GM23338 (cell line): Measurements from ENCODE around the gene ACSL4.
"Not testable (repeated sequence)": the region's sequence is repeated elsewhere in the genome, so short reads cannot be mapped to it uniquely, and the experiment has no call there.

Source experiments
- EZH2 ChIP-seq: fragments of 200-600 bp; sonication (generic); IDR thresholded peaks from one replicate; pipeline ENCODE4 v1.8.0; 2017; ENCODE audit warnings: antibody characterized with exemption, mild to moderate bottlenecking, low read depth; ENCODE audit not compliant: unreplicated experiment
- EZH2phosphoT487 ChIP-seq: fragments of 200-600 bp; sonication (generic); IDR thresholded peaks from one replicate; pipeline ENCODE4 v1.8.1; 2018; ENCODE audit warnings: antibody characterized with exemption; ENCODE audit not compliant: unreplicated experiment
- JUNB ChIP-seq: IDR thresholded peaks from one replicate; pipeline ENCODE4 v1.6.1; 2016; ENCODE audit warnings: antibody characterized with exemption; ENCODE audit not compliant: unreplicated experiment
- ZNF331 ChIP-seq: fragments of 250-450 bp; sonication (Bioruptor Pico); IDR thresholded peaks from 2 replicates; pipeline ENCODE4 v1.5.0; 2020; ENCODE audit warnings: low read depth, mild to moderate bottlenecking, moderate library complexity
- TF ChIP-seq, protein P1 (sequence below): IDR thresholded peaks from one replicate; pipeline ENCODE4 v1.6.1; 2018; ENCODE audit warnings: antibody characterized with exemption; ENCODE audit not compliant: unreplicated experiment
- TF ChIP-seq, protein P2 (sequence below), 2 experiments: fragments of 200-600 bp in 1 of 2; sonication (generic) in 1 of 2; conservative IDR thresholded peaks; 2 replicates each; pipeline versions ENCODE4 v1.5.1 to v1.6.1; 2016 to 2017; ENCODE audit warnings: antibody characterized with exemption in 2 of 2, low read depth in 2 of 2, mild to moderate bottlenecking in 2 of 2, moderate library complexity in 1 of 2
- TF ChIP-seq, protein P3 (sequence below): fragments of 250-450 bp; sonication (Bioruptor Pico); IDR thresholded peaks from 2 replicates; pipeline ENCODE4 v1.5.0; 2020; ENCODE audit warnings: mild to moderate bottlenecking, moderate library complexity

DNA sequence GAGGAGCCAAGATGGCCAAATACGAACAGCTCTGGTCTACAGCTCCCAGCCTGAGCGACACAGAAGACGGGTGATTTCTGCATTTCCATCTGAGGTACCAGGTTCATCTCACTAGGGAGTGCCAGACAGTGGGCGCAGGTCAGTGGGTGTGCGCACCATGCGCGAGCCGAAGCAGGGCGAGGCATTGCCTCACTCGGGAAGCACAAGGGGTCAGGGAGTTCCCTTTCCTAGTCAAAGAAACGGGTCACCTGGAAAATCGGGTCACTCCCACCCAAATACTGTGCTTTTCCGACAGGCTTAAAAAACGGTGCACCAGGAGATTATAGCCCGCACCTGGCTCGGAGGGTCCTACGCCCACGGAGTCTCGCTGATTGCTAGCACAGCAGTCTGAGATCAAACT lies 88.4 kb downstream of the ACSL4 start:
- TF ChIP-seq EZH2; EZH2phosphoT487; ZNF331 (CRISPR knock-in tag); JUNB: not testable (repeated sequence)
- TF ChIP-seq, protein P1, sequence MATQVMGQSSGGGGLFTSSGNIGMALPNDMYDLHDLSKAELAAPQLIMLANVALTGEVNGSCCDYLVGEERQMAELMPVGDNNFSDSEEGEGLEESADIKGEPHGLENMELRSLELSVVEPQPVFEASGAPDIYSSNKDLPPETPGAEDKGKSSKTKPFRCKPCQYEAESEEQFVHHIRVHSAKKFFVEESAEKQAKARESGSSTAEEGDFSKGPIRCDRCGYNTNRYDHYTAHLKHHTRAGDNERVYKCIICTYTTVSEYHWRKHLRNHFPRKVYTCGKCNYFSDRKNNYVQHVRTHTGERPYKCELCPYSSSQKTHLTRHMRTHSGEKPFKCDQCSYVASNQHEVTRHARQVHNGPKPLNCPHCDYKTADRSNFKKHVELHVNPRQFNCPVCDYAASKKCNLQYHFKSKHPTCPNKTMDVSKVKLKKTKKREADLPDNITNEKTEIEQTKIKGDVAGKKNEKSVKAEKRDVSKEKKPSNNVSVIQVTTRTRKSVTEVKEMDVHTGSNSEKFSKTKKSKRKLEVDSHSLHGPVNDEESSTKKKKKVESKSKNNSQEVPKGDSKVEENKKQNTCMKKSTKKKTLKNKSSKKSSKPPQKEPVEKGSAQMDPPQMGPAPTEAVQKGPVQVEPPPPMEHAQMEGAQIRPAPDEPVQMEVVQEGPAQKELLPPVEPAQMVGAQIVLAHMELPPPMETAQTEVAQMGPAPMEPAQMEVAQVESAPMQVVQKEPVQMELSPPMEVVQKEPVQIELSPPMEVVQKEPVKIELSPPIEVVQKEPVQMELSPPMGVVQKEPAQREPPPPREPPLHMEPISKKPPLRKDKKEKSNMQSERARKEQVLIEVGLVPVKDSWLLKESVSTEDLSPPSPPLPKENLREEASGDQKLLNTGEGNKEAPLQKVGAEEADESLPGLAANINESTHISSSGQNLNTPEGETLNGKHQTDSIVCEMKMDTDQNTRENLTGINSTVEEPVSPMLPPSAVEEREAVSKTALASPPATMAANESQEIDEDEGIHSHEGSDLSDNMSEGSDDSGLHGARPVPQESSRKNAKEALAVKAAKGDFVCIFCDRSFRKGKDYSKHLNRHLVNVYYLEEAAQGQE, result not testable (repeated sequence)
- TF ChIP-seq, protein P2, sequence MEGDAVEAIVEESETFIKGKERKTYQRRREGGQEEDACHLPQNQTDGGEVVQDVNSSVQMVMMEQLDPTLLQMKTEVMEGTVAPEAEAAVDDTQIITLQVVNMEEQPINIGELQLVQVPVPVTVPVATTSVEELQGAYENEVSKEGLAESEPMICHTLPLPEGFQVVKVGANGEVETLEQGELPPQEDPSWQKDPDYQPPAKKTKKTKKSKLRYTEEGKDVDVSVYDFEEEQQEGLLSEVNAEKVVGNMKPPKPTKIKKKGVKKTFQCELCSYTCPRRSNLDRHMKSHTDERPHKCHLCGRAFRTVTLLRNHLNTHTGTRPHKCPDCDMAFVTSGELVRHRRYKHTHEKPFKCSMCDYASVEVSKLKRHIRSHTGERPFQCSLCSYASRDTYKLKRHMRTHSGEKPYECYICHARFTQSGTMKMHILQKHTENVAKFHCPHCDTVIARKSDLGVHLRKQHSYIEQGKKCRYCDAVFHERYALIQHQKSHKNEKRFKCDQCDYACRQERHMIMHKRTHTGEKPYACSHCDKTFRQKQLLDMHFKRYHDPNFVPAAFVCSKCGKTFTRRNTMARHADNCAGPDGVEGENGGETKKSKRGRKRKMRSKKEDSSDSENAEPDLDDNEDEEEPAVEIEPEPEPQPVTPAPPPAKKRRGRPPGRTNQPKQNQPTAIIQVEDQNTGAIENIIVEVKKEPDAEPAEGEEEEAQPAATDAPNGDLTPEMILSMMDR (conservative IDR thresholded peaks at IDR 0.05; ENCODE audit: low read depth in 2 of 2), result not testable (repeated sequence)
- TF ChIP-seq, protein P3, sequence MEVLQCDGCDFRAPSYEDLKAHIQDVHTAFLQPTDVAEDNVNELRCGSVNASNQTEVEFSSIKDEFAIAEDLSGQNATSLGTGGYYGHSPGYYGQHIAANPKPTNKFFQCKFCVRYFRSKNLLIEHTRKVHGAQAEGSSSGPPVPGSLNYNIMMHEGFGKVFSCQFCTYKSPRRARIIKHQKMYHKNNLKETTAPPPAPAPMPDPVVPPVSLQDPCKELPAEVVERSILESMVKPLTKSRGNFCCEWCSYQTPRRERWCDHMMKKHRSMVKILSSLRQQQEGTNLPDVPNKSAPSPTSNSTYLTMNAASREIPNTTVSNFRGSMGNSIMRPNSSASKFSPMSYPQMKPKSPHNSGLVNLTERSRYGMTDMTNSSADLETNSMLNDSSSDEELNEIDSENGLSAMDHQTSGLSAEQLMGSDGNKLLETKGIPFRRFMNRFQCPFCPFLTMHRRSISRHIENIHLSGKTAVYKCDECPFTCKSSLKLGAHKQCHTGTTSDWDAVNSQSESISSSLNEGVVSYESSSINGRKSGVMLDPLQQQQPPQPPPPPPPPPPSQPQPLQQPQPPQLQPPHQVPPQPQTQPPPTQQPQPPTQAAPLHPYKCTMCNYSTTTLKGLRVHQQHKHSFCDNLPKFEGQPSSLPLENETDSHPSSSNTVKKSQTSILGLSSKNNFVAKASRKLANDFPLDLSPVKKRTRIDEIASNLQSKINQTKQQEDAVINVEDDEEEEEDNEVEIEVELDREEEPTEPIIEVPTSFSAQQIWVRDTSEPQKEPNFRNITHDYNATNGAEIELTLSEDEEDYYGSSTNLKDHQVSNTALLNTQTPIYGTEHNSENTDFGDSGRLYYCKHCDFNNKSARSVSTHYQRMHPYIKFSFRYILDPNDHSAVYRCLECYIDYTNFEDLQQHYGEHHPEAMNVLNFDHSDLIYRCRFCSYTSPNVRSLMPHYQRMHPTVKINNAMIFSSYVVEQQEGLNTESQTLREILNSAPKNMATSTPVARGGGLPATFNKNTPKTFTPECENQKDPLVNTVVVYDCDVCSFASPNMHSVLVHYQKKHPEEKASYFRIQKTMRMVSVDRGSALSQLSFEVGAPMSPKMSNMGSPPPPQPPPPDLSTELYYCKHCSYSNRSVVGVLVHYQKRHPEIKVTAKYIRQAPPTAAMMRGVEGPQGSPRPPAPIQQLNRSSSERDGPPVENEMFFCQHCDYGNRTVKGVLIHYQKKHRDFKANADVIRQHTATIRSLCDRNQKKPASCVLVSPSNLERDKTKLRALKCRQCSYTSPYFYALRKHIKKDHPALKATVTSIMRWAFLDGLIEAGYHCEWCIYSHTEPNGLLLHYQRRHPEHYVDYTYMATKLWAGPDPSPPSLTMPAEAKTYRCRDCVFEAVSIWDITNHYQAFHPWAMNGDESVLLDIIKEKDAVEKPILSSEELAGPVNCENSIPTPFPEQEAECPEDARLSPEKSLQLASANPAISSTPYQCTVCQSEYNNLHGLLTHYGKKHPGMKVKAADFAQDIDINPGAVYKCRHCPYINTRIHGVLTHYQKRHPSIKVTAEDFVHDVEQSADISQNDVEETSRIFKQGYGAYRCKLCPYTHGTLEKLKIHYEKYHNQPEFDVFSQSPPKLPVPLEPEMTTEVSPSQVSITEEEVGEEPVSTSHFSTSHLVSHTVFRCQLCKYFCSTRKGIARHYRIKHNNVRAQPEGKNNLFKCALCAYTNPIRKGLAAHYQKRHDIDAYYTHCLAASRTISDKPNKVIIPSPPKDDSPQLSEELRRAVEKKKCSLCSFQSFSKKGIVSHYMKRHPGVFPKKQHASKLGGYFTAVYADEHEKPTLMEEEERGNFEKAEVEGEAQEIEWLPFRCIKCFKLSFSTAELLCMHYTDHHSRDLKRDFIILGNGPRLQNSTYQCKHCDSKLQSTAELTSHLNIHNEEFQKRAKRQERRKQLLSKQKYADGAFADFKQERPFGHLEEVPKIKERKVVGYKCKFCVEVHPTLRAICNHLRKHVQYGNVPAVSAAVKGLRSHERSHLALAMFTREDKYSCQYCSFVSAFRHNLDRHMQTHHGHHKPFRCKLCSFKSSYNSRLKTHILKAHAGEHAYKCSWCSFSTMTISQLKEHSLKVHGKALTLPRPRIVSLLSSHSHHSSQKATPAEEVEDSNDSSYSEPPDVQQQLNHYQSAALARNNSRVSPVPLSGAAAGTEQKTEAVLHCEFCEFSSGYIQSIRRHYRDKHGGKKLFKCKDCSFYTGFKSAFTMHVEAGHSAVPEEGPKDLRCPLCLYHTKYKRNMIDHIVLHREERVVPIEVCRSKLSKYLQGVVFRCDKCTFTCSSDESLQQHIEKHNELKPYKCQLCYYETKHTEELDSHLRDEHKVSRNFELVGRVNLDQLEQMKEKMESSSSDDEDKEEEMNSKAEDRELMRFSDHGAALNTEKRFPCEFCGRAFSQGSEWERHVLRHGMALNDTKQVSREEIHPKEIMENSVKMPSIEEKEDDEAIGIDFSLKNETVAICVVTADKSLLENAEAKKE, result not testable (repeated sequence)
